HG03159 (cell line): Measurements from ENCODE around the gene MFSD1.

Source experiments
- ATAC-seq: cut with Tn5 transposase; IDR thresholded peaks from one replicate; pipeline ENCODE4 v1.9.1; 2021; ENCODE audit warnings: mild to moderate bottlenecking, moderate library complexity; ENCODE audit not compliant: unreplicated experiment

MFSD1 gene

DNA sequence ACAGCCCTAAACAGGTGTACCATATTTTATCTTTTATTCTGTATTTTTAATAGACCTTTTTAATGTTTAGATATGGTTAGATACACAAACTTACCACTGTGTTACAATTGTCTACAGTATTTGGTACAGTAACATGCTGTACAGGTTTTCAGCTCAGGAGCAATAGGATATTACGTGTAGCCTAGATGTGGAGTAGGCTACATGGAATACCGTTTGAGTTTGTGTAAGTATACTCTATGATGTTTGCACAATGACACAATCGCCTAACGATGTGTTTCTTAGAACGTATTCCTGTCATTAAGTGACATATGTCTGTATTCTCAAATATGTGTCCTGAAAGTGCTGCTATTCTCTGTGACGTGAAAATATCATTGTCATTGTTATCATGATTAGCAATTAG lies 62.6 kb downstream of the MFSD1 start:
- no peak for ATAC-seq

DNA sequence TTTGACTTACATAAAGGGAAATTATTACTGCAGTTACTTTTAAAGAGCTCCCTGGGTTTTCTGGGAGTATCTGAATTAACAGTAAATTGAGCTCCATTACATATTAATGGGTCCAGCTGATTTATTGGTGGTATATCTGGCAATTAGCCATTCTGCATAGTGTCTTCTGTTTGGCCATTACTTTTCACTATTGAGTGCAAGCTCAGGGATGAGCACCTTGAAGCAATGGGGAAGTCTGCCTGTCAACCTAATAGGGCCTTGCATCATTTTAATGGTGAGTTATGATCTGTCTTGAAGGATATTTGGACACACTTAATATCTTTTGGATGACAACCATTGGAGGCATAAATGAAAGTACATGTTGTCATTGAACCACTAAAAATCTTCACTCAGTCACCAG lies 73.8 kb downstream of the MFSD1 start:
- no peak for ATAC-seq
